Activated CD4-positive, alpha-beta memory T cell treated with anti-CD3 and anti-CD28 coated beads, Interleukin-2, amount 10 ng/mL, durations not matched to agents 7 days and 5 days (primary cell): ENCODE results near the gene TBC1D19. TPM values are rescaled to one million over a fixed set of nuclear protein-coding genes. Genes with fewer than 3 reads are reported as not detected.
"Not testable (repeated sequence)": the region's sequence is repeated elsewhere in the genome, so short reads cannot be mapped to it uniquely, and the experiment has no call there.

ENCODE experiments used
- CTCF ChIA-PET: fragments of 350-600 bp; sonication (Branson Sonifier 250); formaldehyde crosslinking; loops from one replicate; lab custom pipeline; 2021; ENCODE audit warnings: antibody characterized with exemption, inconsistent platforms; lab: Charles Lee
- POLR2A ChIA-PET: fragments of 350-600 bp; sonication (Branson Sonifier 250); formaldehyde crosslinking; loops from one replicate; lab custom pipeline; 2021; ENCODE audit warnings: antibody characterized with exemption; lab: Charles Lee
- DNase-seq: peaks from one replicate; pipeline ENCODE4 v3.0.0-alpha.2; 2020
- H3K27ac Mint-ChIP-seq: one replicate; pipeline ENCODE4 v1.8.0; 2021; ENCODE audit warnings: mild to moderate bottlenecking, mixed read lengths
- H3K27me3 Mint-ChIP-seq: one replicate; pipeline ENCODE4 v1.8.0; 2021; ENCODE audit warnings: mixed read lengths
- H3K36me3 Mint-ChIP-seq: one replicate; pipeline ENCODE4 v1.8.0; 2021; ENCODE audit warnings: low read depth, mixed read lengths
- H3K4me1 Mint-ChIP-seq: one replicate; pipeline ENCODE4 v1.8.0; 2021; ENCODE audit warnings: mixed read lengths
- H3K4me3 Mint-ChIP-seq: one replicate; pipeline ENCODE4 v1.8.0; 2021; ENCODE audit warnings: mild to moderate bottlenecking, mixed read lengths
- H3K9me3 Mint-ChIP-seq: one replicate; pipeline ENCODE4 v1.8.0; 2021; ENCODE audit warnings: mixed read lengths
- total RNA-seq, 2 experiments: library from RNA; stranded (reverse); gene quantifications; one replicate each; pipeline ENCODE4 v1.2.3, GENCODE V29; 2021

TBC1D19 gene
- total RNA-seq, 2 experiments from 2014 or later, result 5.6 to 7.1 TPM

- Mint-ChIP-seq H3K9me3 (peaks cover 4% of the 10 kb centered on the region), H3K27me3 (no peaks in the 10 kb centered on the region), H3K27ac (no peak overlapping the region), H3K36me3 (peaks cover 3% of the 10 kb centered on the region), H3K4me1 (no peaks in the 10 kb centered on the region), H3K4me3 (no peak overlapping the region)
- DNase-seq, result no peak
- ChIA-PET POLR2A (no interaction called here), CTCF (interaction anchor here (1.1 kb wide), 1 partner anchor 78 kb away, joined by 3 read pairs; no protein-coding TSS in a partner anchor)
Observed at GRCh38 chr4:26648260-26648659, 64.4 kb downstream of the TBC1D19 start.

GRCh38 chr4:26660261-26660660 is 76.4 kb downstream of the TBC1D19 start:
- no peak overlapping the region for H3K27ac Mint-ChIP-seq
- peaks cover 5% of the 10 kb centered on the region for H3K9me3 Mint-ChIP-seq
- no peak overlapping the region for H3K4me3 Mint-ChIP-seq
- no peak for DNase-seq
- ChIA-PET POLR2A (no interaction called here), CTCF (no interaction called here)
- H3K4me1 Mint-ChIP-seq, result no peaks in the 10 kb centered on the region
- no peaks in the 10 kb centered on the region for H3K27me3 Mint-ChIP-seq
- peaks cover 2% of the 10 kb centered on the region for H3K36me3 Mint-ChIP-seq

GRCh38 chr4:26663888-26664287 is 80.0 kb downstream of the TBC1D19 start:
- ChIA-PET POLR2A (no interaction called here), CTCF (no interaction called here)
- no peaks in the 10 kb centered on the region for H3K27me3 Mint-ChIP-seq
- no peak for DNase-seq
- H3K27ac Mint-ChIP-seq, result no peak overlapping the region
- H3K4me3 Mint-ChIP-seq, result no peak overlapping the region
- no peaks in the 10 kb centered on the region for H3K9me3 Mint-ChIP-seq
- H3K4me1 Mint-ChIP-seq, result no peaks in the 10 kb centered on the region
- H3K36me3 Mint-ChIP-seq, result no peaks in the 10 kb centered on the region

GRCh38 chr4:26670903-26671537 is 87.1 kb downstream of the TBC1D19 start:
- CTCF ChIA-PET, result no interaction called here
- Mint-ChIP-seq H3K4me3 (no peak overlapping the region), H3K27ac (no peak overlapping the region), H3K9me3 (no peaks in the 10 kb centered on the region), H3K27me3 (no peaks in the 10 kb centered on the region), H3K4me1 (no peaks in the 10 kb centered on the region), H3K36me3 (no peaks in the 10 kb centered on the region)
- POLR2A ChIA-PET, result no interaction called here
- no peak for DNase-seq

- H3K4me1 Mint-ChIP-seq, CTCF ChIA-PET, H3K27ac Mint-ChIP-seq, H3K4me3 Mint-ChIP-seq, H3K27me3 Mint-ChIP-seq, DNase-seq: not testable (repeated sequence)
- POLR2A ChIA-PET, result interaction anchor here (1.0 kb wide), 1 partner anchor 66 kb away, joined by 3 read pairs; no protein-coding TSS in a partner anchor
- Mint-ChIP-seq H3K36me3 (peaks cover 28% of the 10 kb centered on the region), H3K9me3 (peaks cover 28% of the 10 kb centered on the region)
Observed at GRCh38 chr4:26679040-26679695, 95.3 kb downstream of the TBC1D19 start.

DNA sequence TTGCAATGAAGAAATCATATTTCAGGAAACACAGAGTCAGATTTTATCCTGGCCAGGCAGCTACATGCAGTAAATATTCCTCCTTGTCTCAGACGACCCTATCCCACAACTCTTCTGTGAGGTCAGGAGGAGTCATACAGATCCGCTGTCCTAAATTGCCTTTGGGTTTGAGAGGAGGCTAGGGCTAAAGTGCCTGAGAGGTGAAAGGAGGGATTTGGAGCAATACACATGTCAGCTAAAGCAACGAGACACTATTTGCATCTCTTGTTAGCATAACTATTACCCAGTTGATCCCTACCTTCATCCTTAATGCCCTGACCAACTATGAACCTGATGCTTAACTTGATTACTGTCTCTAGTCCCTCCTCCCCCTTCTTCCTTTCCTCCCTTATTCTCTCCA is 98.6 kb downstream of the TBC1D19 start:
- H3K27me3 Mint-ChIP-seq, result no peaks in the 10 kb centered on the region
- H3K36me3 Mint-ChIP-seq, result peaks cover 22% of the 10 kb centered on the region
- ChIA-PET CTCF (no interaction called here), POLR2A (no interaction called here)
- peaks cover 24% of the 10 kb centered on the region for H3K9me3 Mint-ChIP-seq
- H3K27ac Mint-ChIP-seq, result no peak overlapping the region
- no peak overlapping the region for H3K4me3 Mint-ChIP-seq
- no peaks in the 10 kb centered on the region for H3K4me1 Mint-ChIP-seq
- DNase-seq, result no peak

DNA sequence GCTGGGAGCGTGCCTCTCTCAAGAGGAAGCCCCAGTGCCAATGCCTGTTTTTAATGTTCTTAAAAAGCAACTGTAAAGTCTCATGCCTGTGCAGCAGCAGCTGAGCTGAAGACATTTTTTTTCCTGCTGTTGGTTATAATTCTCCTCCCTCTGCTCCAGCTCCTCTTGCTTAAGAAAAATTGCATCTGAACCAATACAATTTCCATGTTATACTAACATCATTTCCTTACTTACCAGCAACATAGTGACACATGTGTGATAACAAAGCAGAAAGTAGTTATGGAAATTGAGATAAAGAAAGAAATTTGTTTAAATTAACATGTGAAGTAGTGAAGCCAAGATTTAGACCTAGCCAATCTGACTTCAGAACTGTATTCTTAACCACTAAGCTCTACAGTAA is 101.4 kb downstream of the TBC1D19 start:
- peaks cover 4% of the 10 kb centered on the region for H3K36me3 Mint-ChIP-seq
- H3K27ac Mint-ChIP-seq, result no peak overlapping the region
- ChIA-PET CTCF (no interaction called here), POLR2A (no interaction called here)
- DNase-seq, result no peak
- peaks cover 3% of the 10 kb centered on the region for H3K9me3 Mint-ChIP-seq
- H3K27me3 Mint-ChIP-seq, result no peaks in the 10 kb centered on the region
- no peaks in the 10 kb centered on the region for H3K4me1 Mint-ChIP-seq
- no peak overlapping the region for H3K4me3 Mint-ChIP-seq

DNA sequence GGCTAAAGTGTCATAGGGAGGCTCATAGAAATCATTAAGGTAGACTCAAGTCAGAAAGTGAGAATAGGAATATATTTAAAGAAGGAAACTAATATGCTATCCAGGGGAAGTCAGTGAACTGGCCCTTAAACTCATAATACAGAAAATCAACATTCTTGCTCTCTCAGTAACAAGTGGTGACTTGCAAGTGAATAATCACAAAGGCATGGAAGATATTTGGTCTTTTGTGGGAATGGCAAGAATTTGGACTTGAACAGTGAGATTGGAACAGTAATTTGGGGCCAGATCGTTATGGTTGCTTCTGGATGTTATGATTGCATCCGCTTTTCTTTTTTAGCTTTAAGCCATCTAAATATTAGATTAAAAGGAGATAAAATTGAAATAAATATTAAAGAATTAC is 103.8 kb downstream of the TBC1D19 start:
- no peak overlapping the region for H3K4me3 Mint-ChIP-seq
- H3K4me1 Mint-ChIP-seq, result no peaks in the 10 kb centered on the region
- DNase-seq, result no peak
- H3K36me3 Mint-ChIP-seq, result peaks cover 3% of the 10 kb centered on the region
- no peaks in the 10 kb centered on the region for H3K27me3 Mint-ChIP-seq
- no peak overlapping the region for H3K27ac Mint-ChIP-seq
- peaks cover 3% of the 10 kb centered on the region for H3K9me3 Mint-ChIP-seq
- CTCF ChIA-PET, result no interaction called here
- POLR2A ChIA-PET, result no interaction called here

DNA sequence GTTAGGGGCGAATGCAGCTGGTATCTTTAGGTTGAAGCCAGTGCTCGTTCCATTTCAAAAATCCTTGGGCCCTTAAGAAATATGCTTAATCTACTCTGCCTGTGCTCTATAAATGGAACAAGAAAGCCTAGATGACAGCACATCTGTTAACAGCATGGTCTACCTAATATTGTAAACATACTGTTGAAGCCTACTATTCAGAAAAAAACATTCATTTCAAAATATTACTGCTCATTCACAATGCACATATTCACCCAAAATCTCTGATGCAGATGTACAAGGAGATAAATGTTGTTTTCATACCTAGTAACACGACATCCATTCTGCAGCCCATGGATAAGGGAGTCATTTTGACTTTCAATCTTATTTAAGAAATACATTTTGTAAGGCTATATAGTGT is 106.6 kb downstream of the TBC1D19 start:
- Mint-ChIP-seq H3K27me3 (no peaks in the 10 kb centered on the region), H3K4me1 (no peaks in the 10 kb centered on the region), H3K27ac (no peak overlapping the region), H3K4me3 (no peak overlapping the region), H3K36me3 (peaks cover 3% of the 10 kb centered on the region), H3K9me3 (peaks cover 6% of the 10 kb centered on the region)
- DNase-seq, result no peak
- ChIA-PET CTCF (no interaction called here), POLR2A (no interaction called here)

- H3K4me3 Mint-ChIP-seq, result no peak overlapping the region
- H3K9me3 Mint-ChIP-seq, result peaks cover 6% of the 10 kb centered on the region
- POLR2A ChIA-PET, result no interaction called here
- no peak overlapping the region for H3K27ac Mint-ChIP-seq
- H3K4me1 Mint-ChIP-seq, result no peaks in the 10 kb centered on the region
- H3K36me3 Mint-ChIP-seq, result peaks cover 3% of the 10 kb centered on the region
- CTCF ChIA-PET, result no interaction called here
- H3K27me3 Mint-ChIP-seq, result no peaks in the 10 kb centered on the region
- DNase-seq, result no peak
Observed at GRCh38 chr4:26692014-26692726, 108.3 kb downstream of the TBC1D19 start.

GRCh38 chr4:26694131-26694530 is 110.2 kb downstream of the TBC1D19 start:
- H3K27ac Mint-ChIP-seq, H3K4me1 Mint-ChIP-seq, POLR2A ChIA-PET, H3K36me3 Mint-ChIP-seq, DNase-seq, H3K27me3 Mint-ChIP-seq, H3K4me3 Mint-ChIP-seq: not testable (repeated sequence)
- peaks cover 10% of the 10 kb centered on the region for H3K9me3 Mint-ChIP-seq
- CTCF ChIA-PET, result interaction anchor here (1.2 kb wide), 1 partner anchor 352 kb away, joined by 3 read pairs; no protein-coding TSS in a partner anchor

DNA sequence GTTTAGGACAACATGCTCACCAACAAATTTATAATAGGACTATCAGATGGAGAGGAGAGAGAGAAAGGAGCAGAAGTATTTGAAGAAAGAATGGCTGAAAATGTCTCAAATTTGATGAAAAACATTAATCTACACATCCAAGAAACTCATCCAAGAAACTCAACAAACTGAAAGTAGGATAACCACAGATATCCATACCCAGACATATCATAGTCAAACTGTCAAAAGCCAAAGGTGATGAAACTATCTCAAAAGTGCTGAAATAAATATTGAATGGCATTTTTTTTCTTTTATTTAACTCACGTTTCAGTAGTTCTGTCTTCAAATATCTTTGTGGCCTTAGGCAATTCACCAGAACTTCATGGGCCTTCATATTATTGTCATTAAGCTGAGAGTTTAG is 116.2 kb downstream of the TBC1D19 start:
- DNase-seq, result no peak

GRCh38 chr4:26701095-26701494 is 117.2 kb downstream of the TBC1D19 start:
- H3K27me3 Mint-ChIP-seq, result no peaks in the 10 kb centered on the region
- CTCF ChIA-PET, result no interaction called here
- POLR2A ChIA-PET, result no interaction called here
- no peaks in the 10 kb centered on the region for H3K4me1 Mint-ChIP-seq
- no peak overlapping the region for H3K4me3 Mint-ChIP-seq
- no peaks in the 10 kb centered on the region for H3K36me3 Mint-ChIP-seq
- H3K27ac Mint-ChIP-seq, result no peak overlapping the region
- no peak for DNase-seq
- peaks cover 4% of the 10 kb centered on the region for H3K9me3 Mint-ChIP-seq

More for the DNA sequence above, 116.2 kb downstream of the TBC1D19 start:
- Mint-ChIP-seq H3K27ac (no peak overlapping the region), H3K9me3 (peaks cover 4% of the 10 kb centered on the region), H3K36me3 (no peaks in the 10 kb centered on the region), H3K4me3 (no peak overlapping the region), H3K27me3 (no peaks in the 10 kb centered on the region), H3K4me1 (no peaks in the 10 kb centered on the region)
- ChIA-PET POLR2A (no interaction called here), CTCF (no interaction called here)
